ENCODE measurements around the gene CYP27C1.

Gene CYP27C1

GRCh38 chr2:127162261-127163089 is 57.6 kb downstream of the CYP27C1 start:
- Histone ChIP-seq H3K4me1 (ENCODE audit: control insufficient read depth in 2 of 2, insufficient read depth in 2 of 2, low read length in 2 of 2) (no peaks in the 10 kb centered on the region), H3K4me3 (ENCODE audit: low read length in 2 of 2) (no peak overlapping the region), H3K9ac (ENCODE audit: low read depth in 1 of 2, low read length in 2 of 2) (no peak overlapping the region), H3K27me3 (ENCODE audit: control insufficient read depth in 2 of 2, insufficient read depth in 2 of 2, low read length in 2 of 2) (no peaks in the 10 kb centered on the region), H3K36me3 (ENCODE audit: control insufficient read depth in 2 of 2, insufficient read depth in 2 of 2, low read length in 2 of 2) (no peaks in the 10 kb centered on the region), H3K27ac (ENCODE audit: low read depth in 2 of 2, low read length in 2 of 2) (no peak overlapping the region), H3K9me3 (ENCODE audit: control insufficient read depth in 2 of 2, low read length in 2 of 2) (no peaks in the 10 kb centered on the region)

GRCh38 chr2:127161176-127162136 is 58.6 kb downstream of the CYP27C1 start:
- no peaks in the 10 kb centered on the region for H3K27me3 ChIP-seq (ENCODE audit: control insufficient read depth in 2 of 2, insufficient read depth in 2 of 2, low read length in 2 of 2)
- no peaks in the 10 kb centered on the region for H3K9me3 ChIP-seq (ENCODE audit: control insufficient read depth in 2 of 2, low read length in 2 of 2)
- H3K4me1 ChIP-seq (ENCODE audit: control insufficient read depth in 2 of 2, insufficient read depth in 2 of 2, low read length in 2 of 2): no peaks in the 10 kb centered on the region
- H3K36me3 ChIP-seq (ENCODE audit: control insufficient read depth in 2 of 2, insufficient read depth in 2 of 2, low read length in 2 of 2): no peaks in the 10 kb centered on the region
- no peak overlapping the region for H3K9ac ChIP-seq (ENCODE audit: low read depth in 1 of 2, low read length in 2 of 2)
- H3K4me3 ChIP-seq (ENCODE audit: low read length in 2 of 2): no peak overlapping the region
- H3K27ac ChIP-seq (ENCODE audit: low read depth in 2 of 2, low read length in 2 of 2): no peak overlapping the region

GRCh38 chr2:127160676-127161075 is 59.4 kb downstream of the CYP27C1 start:
- no peak overlapping the region for H3K27ac ChIP-seq (ENCODE audit: low read depth in 2 of 2, low read length in 2 of 2)
- H3K36me3 ChIP-seq (ENCODE audit: control insufficient read depth in 2 of 2, insufficient read depth in 2 of 2, low read length in 2 of 2): no peaks in the 10 kb centered on the region
- H3K9me3 ChIP-seq (ENCODE audit: control insufficient read depth in 2 of 2, low read length in 2 of 2): no peaks in the 10 kb centered on the region
- H3K27me3 ChIP-seq (ENCODE audit: control insufficient read depth in 2 of 2, insufficient read depth in 2 of 2, low read length in 2 of 2): no peaks in the 10 kb centered on the region
- no peak overlapping the region for H3K9ac ChIP-seq (ENCODE audit: low read depth in 1 of 2, low read length in 2 of 2)
- no peaks in the 10 kb centered on the region for H3K4me1 ChIP-seq (ENCODE audit: control insufficient read depth in 2 of 2, insufficient read depth in 2 of 2, low read length in 2 of 2)
- no peak overlapping the region for H3K4me3 ChIP-seq (ENCODE audit: low read length in 2 of 2)

- Histone ChIP-seq H3K4me3 (ENCODE audit: low read length in 2 of 2) (no peak overlapping the region), H3K27me3 (ENCODE audit: control insufficient read depth in 2 of 2, insufficient read depth in 2 of 2, low read length in 2 of 2) (no peaks in the 10 kb centered on the region), H3K9me3 (ENCODE audit: control insufficient read depth in 2 of 2, low read length in 2 of 2) (no peaks in the 10 kb centered on the region), H3K4me1 (ENCODE audit: control insufficient read depth in 2 of 2, insufficient read depth in 2 of 2, low read length in 2 of 2) (no peaks in the 10 kb centered on the region), H3K27ac (ENCODE audit: low read depth in 2 of 2, low read length in 2 of 2) (no peak overlapping the region), H3K36me3 (ENCODE audit: control insufficient read depth in 2 of 2, insufficient read depth in 2 of 2, low read length in 2 of 2) (no peaks in the 10 kb centered on the region), H3K9ac (ENCODE audit: low read depth in 1 of 2, low read length in 2 of 2) (no peak overlapping the region)
Observed at GRCh38 chr2:127159543-127159942, 60.6 kb downstream of the CYP27C1 start.

- Histone ChIP-seq H3K27me3 (ENCODE audit: control insufficient read depth in 2 of 2, insufficient read depth in 2 of 2, low read length in 2 of 2) (no peaks in the 10 kb centered on the region), H3K9ac (ENCODE audit: low read depth in 1 of 2, low read length in 2 of 2) (no peak overlapping the region), H3K36me3 (ENCODE audit: control insufficient read depth in 2 of 2, insufficient read depth in 2 of 2, low read length in 2 of 2) (no peaks in the 10 kb centered on the region), H3K4me1 (ENCODE audit: control insufficient read depth in 2 of 2, insufficient read depth in 2 of 2, low read length in 2 of 2) (no peaks in the 10 kb centered on the region), H3K9me3 (ENCODE audit: control insufficient read depth in 2 of 2, low read length in 2 of 2) (no peaks in the 10 kb centered on the region), H3K27ac (ENCODE audit: low read depth in 2 of 2, low read length in 2 of 2) (no peak overlapping the region), H3K4me3 (ENCODE audit: low read length in 2 of 2) (no peak overlapping the region)
Observed at GRCh38 chr2:127158614-127159290, 61.3 kb downstream of the CYP27C1 start.

GRCh38 chr2:127157651-127158485 is 62.2 kb downstream of the CYP27C1 start:
- Histone ChIP-seq H3K4me3 (ENCODE audit: low read length in 2 of 2) (no peak overlapping the region), H3K27me3 (ENCODE audit: control insufficient read depth in 2 of 2, insufficient read depth in 2 of 2, low read length in 2 of 2) (no peaks in the 10 kb centered on the region), H3K9me3 (ENCODE audit: control insufficient read depth in 2 of 2, low read length in 2 of 2) (no peaks in the 10 kb centered on the region), H3K36me3 (ENCODE audit: control insufficient read depth in 2 of 2, insufficient read depth in 2 of 2, low read length in 2 of 2) (no peaks in the 10 kb centered on the region), H3K9ac (ENCODE audit: low read depth in 1 of 2, low read length in 2 of 2) (no peak overlapping the region), H3K4me1 (ENCODE audit: control insufficient read depth in 2 of 2, insufficient read depth in 2 of 2, low read length in 2 of 2) (no peaks in the 10 kb centered on the region), H3K27ac (ENCODE audit: low read depth in 2 of 2, low read length in 2 of 2) (no peak overlapping the region)

GRCh38 chr2:127157114-127157513 is 63.0 kb downstream of the CYP27C1 start:
- Histone ChIP-seq H3K9ac (ENCODE audit: low read depth in 1 of 2, low read length in 2 of 2) (no peak overlapping the region), H3K4me1 (ENCODE audit: control insufficient read depth in 2 of 2, insufficient read depth in 2 of 2, low read length in 2 of 2) (no peaks in the 10 kb centered on the region), H3K27me3 (ENCODE audit: control insufficient read depth in 2 of 2, insufficient read depth in 2 of 2, low read length in 2 of 2) (no peaks in the 10 kb centered on the region), H3K9me3 (ENCODE audit: control insufficient read depth in 2 of 2, low read length in 2 of 2) (no peaks in the 10 kb centered on the region), H3K4me3 (ENCODE audit: low read length in 2 of 2) (no peak overlapping the region), H3K27ac (ENCODE audit: low read depth in 2 of 2, low read length in 2 of 2) (no peak overlapping the region), H3K36me3 (ENCODE audit: control insufficient read depth in 2 of 2, insufficient read depth in 2 of 2, low read length in 2 of 2) (no peaks in the 10 kb centered on the region)

GRCh38 chr2:127155947-127156346 is 64.2 kb downstream of the CYP27C1 start:
- Histone ChIP-seq H3K27me3 (ENCODE audit: control insufficient read depth in 2 of 2, insufficient read depth in 2 of 2, low read length in 2 of 2) (no peaks in the 10 kb centered on the region), H3K27ac (ENCODE audit: low read depth in 2 of 2, low read length in 2 of 2) (no peak overlapping the region), H3K9me3 (ENCODE audit: control insufficient read depth in 2 of 2, low read length in 2 of 2) (no peaks in the 10 kb centered on the region), H3K36me3 (ENCODE audit: control insufficient read depth in 2 of 2, insufficient read depth in 2 of 2, low read length in 2 of 2) (no peaks in the 10 kb centered on the region), H3K4me1 (ENCODE audit: control insufficient read depth in 2 of 2, insufficient read depth in 2 of 2, low read length in 2 of 2) (no peaks in the 10 kb centered on the region), H3K4me3 (ENCODE audit: low read length in 2 of 2) (no peak overlapping the region), H3K9ac (ENCODE audit: low read depth in 1 of 2, low read length in 2 of 2) (no peak overlapping the region)

GRCh38 chr2:127155028-127155581 is 65.0 kb downstream of the CYP27C1 start:
- Histone ChIP-seq H3K9ac (ENCODE audit: low read depth in 1 of 2, low read length in 2 of 2) (no peak overlapping the region), H3K27me3 (ENCODE audit: control insufficient read depth in 2 of 2, insufficient read depth in 2 of 2, low read length in 2 of 2) (no peaks in the 10 kb centered on the region), H3K4me3 (ENCODE audit: low read length in 2 of 2) (no peak overlapping the region), H3K36me3 (ENCODE audit: control insufficient read depth in 2 of 2, insufficient read depth in 2 of 2, low read length in 2 of 2) (no peaks in the 10 kb centered on the region), H3K27ac (ENCODE audit: low read depth in 2 of 2, low read length in 2 of 2) (no peak overlapping the region), H3K4me1 (ENCODE audit: control insufficient read depth in 2 of 2, insufficient read depth in 2 of 2, low read length in 2 of 2) (no peaks in the 10 kb centered on the region), H3K9me3 (ENCODE audit: control insufficient read depth in 2 of 2, low read length in 2 of 2) (no peaks in the 10 kb centered on the region)
